PFSK-1 (cell line): ENCODE measurements around the gene DCAF8.

Experiments used
- FOXP2 ChIP-seq: optimal IDR thresholded peaks from 2 replicates; pipeline ENCODE3; 2011; ENCODE audit warnings: borderline replicate concordance, control low read depth, inconsistent platforms; ENCODE audit not compliant: insufficient read depth; ENCODE audit errors: extremely low read length, extremely low read depth
- POLR2AphosphoS5 ChIP-seq: IDR thresholded peaks from 2 replicates; pipeline ENCODE4 v1.6.1; 2012; ENCODE audit warnings: low read depth, mild to moderate bottlenecking, control low read depth, low read length, moderate library complexity
- REST ChIP-seq, 2 experiments: IDR thresholded peaks; 2 replicates each; pipeline versions ENCODE4 v1.6.1 to v1.8.0; 2011 to 2012; ENCODE audit warnings: low read depth in 2 of 2, low read length in 2 of 2, control low read depth in 1 of 2, inconsistent platforms in 1 of 2, mild to moderate bottlenecking in 1 of 2, moderate library complexity in 1 of 2; ENCODE audit not compliant: insufficient read depth in 1 of 2
- SIN3A ChIP-seq: IDR thresholded peaks from 2 replicates; pipeline ENCODE4 v1.6.1; 2012; ENCODE audit warnings: mild to moderate bottlenecking, low read length, moderate library complexity, borderline replicate concordance; ENCODE audit not compliant: insufficient read depth
- TAF1 ChIP-seq: IDR thresholded peaks from 2 replicates; pipeline ENCODE4 v1.6.1; 2012; ENCODE audit warnings: low read length, control low read depth, borderline replicate concordance; ENCODE audit not compliant: insufficient read depth

Gene DCAF8

DNA sequence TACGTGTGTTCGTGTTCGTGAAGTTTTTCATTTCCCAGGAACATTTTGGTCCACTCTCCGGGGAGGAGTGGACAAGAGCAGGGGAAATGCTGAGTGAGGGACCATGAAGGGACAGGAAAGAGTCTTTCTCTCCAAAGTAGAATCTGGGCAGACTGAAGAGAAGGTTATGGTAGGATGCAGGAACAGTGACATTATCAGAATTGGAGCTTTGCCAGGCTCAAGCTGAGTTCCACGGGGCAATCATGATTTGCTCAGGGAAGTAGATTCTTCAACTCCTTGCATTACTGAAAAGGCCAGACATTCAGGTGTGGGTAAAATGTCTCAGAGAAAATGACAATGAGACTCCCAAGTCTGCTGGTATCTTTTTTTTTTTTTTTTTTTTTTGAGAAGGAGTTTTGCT lies 94.3 kb downstream of the DCAF8 start:
- TF ChIP-seq FOXP2 (no peak), REST (IDR thresholded peaks at IDR 0.05; ENCODE audit: insufficient read depth in 1 of 2, low read depth in 2 of 2, low read length in 2 of 2) (no peak), POLR2AphosphoS5 (no peak), TAF1 (no peak), SIN3A (no peak)

GRCh38 chr1:160167580-160167979 lies 94.8 kb downstream of the DCAF8 start:
- TF ChIP-seq REST (IDR thresholded peaks at IDR 0.05; ENCODE audit: insufficient read depth in 1 of 2, low read depth in 2 of 2, low read length in 2 of 2) = no peak
- TF ChIP-seq SIN3A = no peak
- no peak for TF ChIP-seq FOXP2
- TF ChIP-seq TAF1 = no peak
- no peak for TF ChIP-seq POLR2AphosphoS5

DNA sequence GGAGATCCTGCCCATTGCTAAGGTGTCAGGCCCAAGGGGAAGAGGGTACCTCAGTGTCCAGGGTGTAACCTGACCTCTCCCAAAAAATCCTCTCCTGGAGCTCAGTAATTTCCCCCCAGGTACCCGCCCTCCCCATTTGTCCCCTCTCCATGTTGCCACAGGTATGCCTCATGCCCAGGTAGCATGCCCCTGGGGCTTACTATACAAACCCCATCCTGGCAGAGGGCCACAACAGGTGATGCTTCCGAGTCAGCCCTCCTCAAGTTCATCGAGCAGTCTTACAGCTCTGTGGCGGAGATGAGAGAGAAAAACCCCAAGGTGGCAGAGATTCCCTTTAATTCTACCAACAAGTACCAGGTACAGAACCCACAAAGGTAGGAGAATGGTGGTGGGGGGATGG lies 95.3 kb downstream of the DCAF8 start:
- no peak for TF ChIP-seq POLR2AphosphoS5
- no peak for TF ChIP-seq REST (IDR thresholded peaks at IDR 0.05; ENCODE audit: insufficient read depth in 1 of 2, low read depth in 2 of 2, low read length in 2 of 2)
- no peak for TF ChIP-seq TAF1
- TF ChIP-seq SIN3A = no peak
- no peak for TF ChIP-seq FOXP2

DNA sequence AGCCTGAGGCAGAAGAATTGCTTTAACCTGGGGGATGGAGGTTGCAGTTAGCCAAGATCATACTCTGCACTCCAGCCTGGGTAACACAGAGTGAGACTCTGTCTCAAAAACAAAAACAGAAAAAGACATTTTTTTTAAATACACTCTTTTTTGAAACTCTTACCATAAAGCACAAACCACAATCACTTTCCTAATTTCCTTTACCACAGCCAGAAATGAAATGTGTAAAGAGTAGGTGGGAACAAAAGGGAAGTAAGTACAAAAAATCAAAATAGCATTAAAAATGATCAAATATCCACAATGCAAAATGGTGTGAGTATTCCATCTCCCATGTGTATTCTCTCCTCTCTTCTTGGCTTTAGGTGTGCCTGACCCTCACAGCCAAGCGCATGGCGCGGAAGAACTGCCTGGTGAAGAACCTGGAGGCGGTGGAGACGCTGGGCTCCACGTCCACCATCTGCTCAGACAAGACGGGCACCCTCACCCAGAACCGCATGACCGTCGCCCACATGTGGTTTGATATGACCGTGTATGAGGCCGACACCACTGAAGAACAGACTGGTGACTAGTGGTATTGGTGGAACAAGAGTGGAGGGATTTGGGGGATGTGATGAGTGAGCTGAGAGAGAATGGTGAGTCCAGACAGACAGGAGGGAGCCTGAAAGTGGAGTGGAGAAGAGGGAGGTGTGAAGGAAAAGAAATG lies 96.0 kb downstream of the DCAF8 start:
- TF ChIP-seq POLR2AphosphoS5 (no peak), FOXP2 (no peak), SIN3A (no peak), TAF1 (no peak), REST (IDR thresholded peaks at IDR 0.05; ENCODE audit: insufficient read depth in 1 of 2, low read depth in 2 of 2, low read length in 2 of 2) (no peak)
